ENCODE measurements around the gene KRTAP4-6. TPM values are rescaled to one million over a fixed set of nuclear protein-coding genes. Genes with fewer than 3 reads are reported as not detected.
A peak's percentile ranks its signal among the peaks of the same experiment; 100 is the strongest.
"Not testable (repeated sequence)": the region's sequence is repeated elsewhere in the genome, so short reads cannot be mapped to it uniquely, and the experiment has no call there.

Gene KRTAP4-6
- total RNA-seq = not detected

GRCh38 chr17:41140360-41141131 is at the start of gene KRTAP4-6:
Gene KRTAP4-6, minus strand, starts transcription at chr17:41140544. Its CDS starts 57 bp downstream, at chr17:41140487.
- Mint-ChIP-seq H3K36me3 (peaks cover 28 to 32% of the 10 kb centered on the region in 2 donors), H3K9me3 (peaks cover 28 to 45% of the 10 kb centered on the region in 2 donors), H3K27ac (peak within 1 kb of the TSS in 1 of 2 donors; percentile 11)
- no peak for ATAC-seq
- DNase-seq (ENCODE audit: low spot score in 2 of 2) = no peak

- not testable (repeated sequence) for ATAC-seq; H3K36me3 Mint-ChIP-seq; DNase-seq (ENCODE audit: low spot score in 2 of 2); H3K9me3 Mint-ChIP-seq
- H3K27ac Mint-ChIP-seq = peak within 1 kb of the TSS; percentile 3 to 66
Observed at GRCh38 chr17:41189837-41190318, 49.5 kb upstream of the KRTAP4-6 start, which contains the start of gene KRTAP9-1. Gene KRTAP9-1, plus strand, starts transcription at chr17:41189887. Its CDS starts 0 bp downstream, at chr17:41189887.

GRCh38 chr17:41186872-41187271 is 46.5 kb upstream of the KRTAP4-6 start:
- no peak for ATAC-seq

GRCh38 chr17:41185001-41185400 is 44.7 kb upstream of the KRTAP4-6 start:
- ATAC-seq (peak in 1 of 2 donors; percentile 58), DNase-seq (ENCODE audit: low spot score in 2 of 2) (no peak)
- Mint-ChIP-seq H3K9me3 (no peaks in the 10 kb centered on the region), H3K27ac (no peak overlapping the region), H3K36me3 (no peaks in the 10 kb centered on the region)

More at GRCh38 chr17:41186872-41187271, 46.5 kb upstream of the KRTAP4-6 start:
- no peak overlapping the region for H3K27ac Mint-ChIP-seq
- H3K9me3 Mint-ChIP-seq = no peaks in the 10 kb centered on the region
- H3K36me3 Mint-ChIP-seq = no peaks in the 10 kb centered on the region
- no peak for DNase-seq (ENCODE audit: low spot score in 2 of 2)

GRCh38 chr17:41184480-41184961 is 44.2 kb upstream of the KRTAP4-6 start, which contains the start of gene KRTAP4-1:
Gene KRTAP4-1, minus strand, starts transcription at chr17:41184911. Its CDS starts 57 bp downstream, at chr17:41184854.
- Mint-ChIP-seq H3K9me3 (no peaks in the 10 kb centered on the region), H3K27ac (no peak within 1 kb of the TSS), H3K36me3 (no peaks in the 10 kb centered on the region)
- DNase-seq (ENCODE audit: low spot score in 2 of 2) (no peak), ATAC-seq (no peak)

- no peaks in the 10 kb centered on the region for H3K9me3 Mint-ChIP-seq
- DNase-seq (ENCODE audit: low spot score in 2 of 2) = no peak
- no peaks in the 10 kb centered on the region for H3K36me3 Mint-ChIP-seq
- no peak overlapping the region for H3K27ac Mint-ChIP-seq
- no peak for ATAC-seq
Observed at GRCh38 chr17:41178843-41179616, 38.7 kb upstream of the KRTAP4-6 start.

- ATAC-seq (peak in 1 of 2 donors; percentile 31), DNase-seq (ENCODE audit: low spot score in 2 of 2) (no peak)
- no peaks in the 10 kb centered on the region for H3K36me3 Mint-ChIP-seq
- no peak overlapping the region for H3K27ac Mint-ChIP-seq
- no peaks in the 10 kb centered on the region for H3K9me3 Mint-ChIP-seq
Observed at GRCh38 chr17:41178341-41178740, 38.0 kb upstream of the KRTAP4-6 start.

GRCh38 chr17:41177727-41178271 is 37.5 kb upstream of the KRTAP4-6 start, which contains the start of gene KRTAP4-2:
Gene KRTAP4-2, minus strand, starts transcription at chr17:41178221. Its CDS starts 57 bp downstream, at chr17:41178164.
- Mint-ChIP-seq H3K36me3 (no peaks in the 10 kb centered on the region), H3K27ac (no peak within 1 kb of the TSS), H3K9me3 (no peaks in the 10 kb centered on the region)
- no peak for ATAC-seq
- DNase-seq (ENCODE audit: low spot score in 2 of 2) = no peak

GRCh38 chr17:41176744-41177387 is 36.5 kb upstream of the KRTAP4-6 start:
- Mint-ChIP-seq H3K9me3 (no peaks in the 10 kb centered on the region), H3K27ac (no peak overlapping the region)

GRCh38 chr17:41171886-41172285 is 31.5 kb upstream of the KRTAP4-6 start:
- H3K36me3 Mint-ChIP-seq = no peaks in the 10 kb centered on the region
- no peaks in the 10 kb centered on the region for H3K9me3 Mint-ChIP-seq
- ATAC-seq (no peak), DNase-seq (ENCODE audit: low spot score in 2 of 2) (no peak)
- no peak overlapping the region for H3K27ac Mint-ChIP-seq

More at GRCh38 chr17:41176744-41177387, 36.5 kb upstream of the KRTAP4-6 start:
- DNase-seq (ENCODE audit: low spot score in 2 of 2) = no peak
- no peaks in the 10 kb centered on the region for H3K36me3 Mint-ChIP-seq
- ATAC-seq = no peak

- no peaks in the 10 kb centered on the region for H3K9me3 Mint-ChIP-seq
- H3K27ac Mint-ChIP-seq = no peak within 1 kb of the TSS
- no peak for DNase-seq (ENCODE audit: low spot score in 2 of 2)
- no peaks in the 10 kb centered on the region for H3K36me3 Mint-ChIP-seq
- ATAC-seq = no peak
Observed at GRCh38 chr17:41168121-41168520, 27.8 kb upstream of the KRTAP4-6 start, which contains the start of gene KRTAP4-3. Gene KRTAP4-3, minus strand, starts transcription at chr17:41168221. Its CDS starts 49 bp downstream, at chr17:41168172.

GRCh38 chr17:41167561-41167960 is 27.2 kb upstream of the KRTAP4-6 start:
- Mint-ChIP-seq H3K27ac (no peak overlapping the region), H3K36me3 (no peaks in the 10 kb centered on the region), H3K9me3 (no peaks in the 10 kb centered on the region)
- DNase-seq (ENCODE audit: low spot score in 2 of 2) (no peak), ATAC-seq (no peak)

GRCh38 chr17:41163828-41164227 is 23.5 kb upstream of the KRTAP4-6 start:
- no peaks in the 10 kb centered on the region for H3K36me3 Mint-ChIP-seq
- ATAC-seq = no peak
- no peak overlapping the region for H3K27ac Mint-ChIP-seq
- no peaks in the 10 kb centered on the region for H3K9me3 Mint-ChIP-seq
- DNase-seq (ENCODE audit: low spot score in 2 of 2) = no peak

GRCh38 chr17:41160648-41161047 is 20.3 kb upstream of the KRTAP4-6 start, which contains the start of gene KRTAP4-4:
Gene KRTAP4-4, minus strand, starts transcription at chr17:41160748. Its CDS starts 57 bp downstream, at chr17:41160691.
- Mint-ChIP-seq H3K9me3 (no peaks in the 10 kb centered on the region), H3K36me3 (no peaks in the 10 kb centered on the region), H3K27ac (no peak within 1 kb of the TSS)
- ATAC-seq (no peak), DNase-seq (ENCODE audit: low spot score in 2 of 2) (no peak)

- not testable (repeated sequence) for DNase-seq (ENCODE audit: low spot score in 2 of 2); ATAC-seq; H3K9me3 Mint-ChIP-seq; H3K27ac Mint-ChIP-seq; H3K36me3 Mint-ChIP-seq
Observed at GRCh38 chr17:41160190-41160589, 19.8 kb upstream of the KRTAP4-6 start.

GRCh38 chr17:41153856-41154255 is 13.5 kb upstream of the KRTAP4-6 start:
- Mint-ChIP-seq H3K9me3 (no peaks in the 10 kb centered on the region), H3K27ac (no peak overlapping the region), H3K36me3 (no peaks in the 10 kb centered on the region)
- DNase-seq (ENCODE audit: low spot score in 2 of 2) (no peak), ATAC-seq (no peak)
